IPS-NIHi7 (cell line): ENCODE data around the gene PLS3.
"Not testable (repeated sequence)": the region's sequence is repeated elsewhere in the genome, so short reads cannot be mapped to it uniquely, and the experiment has no call there.

Experiments used
- DNase-seq: peaks from one replicate; pipeline ENCODE4 v3.0.0; 2012; ENCODE audit warnings: mixed read lengths; ENCODE audit errors: extremely low spot score

PLS3 gene, protein sequence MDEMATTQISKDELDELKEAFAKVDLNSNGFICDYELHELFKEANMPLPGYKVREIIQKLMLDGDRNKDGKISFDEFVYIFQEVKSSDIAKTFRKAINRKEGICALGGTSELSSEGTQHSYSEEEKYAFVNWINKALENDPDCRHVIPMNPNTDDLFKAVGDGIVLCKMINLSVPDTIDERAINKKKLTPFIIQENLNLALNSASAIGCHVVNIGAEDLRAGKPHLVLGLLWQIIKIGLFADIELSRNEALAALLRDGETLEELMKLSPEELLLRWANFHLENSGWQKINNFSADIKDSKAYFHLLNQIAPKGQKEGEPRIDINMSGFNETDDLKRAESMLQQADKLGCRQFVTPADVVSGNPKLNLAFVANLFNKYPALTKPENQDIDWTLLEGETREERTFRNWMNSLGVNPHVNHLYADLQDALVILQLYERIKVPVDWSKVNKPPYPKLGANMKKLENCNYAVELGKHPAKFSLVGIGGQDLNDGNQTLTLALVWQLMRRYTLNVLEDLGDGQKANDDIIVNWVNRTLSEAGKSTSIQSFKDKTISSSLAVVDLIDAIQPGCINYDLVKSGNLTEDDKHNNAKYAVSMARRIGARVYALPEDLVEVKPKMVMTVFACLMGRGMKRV

DNA sequence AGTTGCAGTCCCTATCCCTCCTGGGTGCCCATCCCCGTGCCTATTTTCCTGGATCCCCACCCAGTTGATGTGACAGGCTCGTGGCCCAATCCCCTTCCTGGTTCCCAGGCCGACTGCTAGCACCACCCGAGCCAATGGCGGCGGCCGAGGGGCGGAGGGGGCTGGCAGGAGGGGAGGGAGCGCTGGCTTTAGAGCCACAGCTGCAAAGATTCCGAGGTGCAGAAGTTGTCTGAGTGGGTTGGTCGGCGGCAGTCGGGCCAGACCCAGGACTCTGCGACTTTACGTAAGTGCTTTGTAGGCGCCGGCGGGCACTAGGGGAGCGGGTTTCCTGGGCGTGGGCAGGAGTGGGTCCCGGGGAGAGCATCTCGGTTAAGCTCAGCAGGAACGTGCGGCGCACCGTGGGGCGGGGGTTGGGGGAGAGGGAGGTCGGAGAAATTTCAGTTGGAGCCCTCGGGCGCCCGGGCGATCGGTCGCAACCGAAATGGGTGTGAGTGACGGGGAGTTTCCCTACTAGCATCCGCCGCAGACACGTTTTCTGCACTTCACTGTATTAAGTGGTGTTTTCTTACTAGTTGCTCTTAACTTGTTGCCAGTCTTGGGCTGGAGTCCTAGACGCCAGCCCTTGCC, at the start of gene PLS3:
TSS of gene PLS3 (plus strand) at position 197 of the 627 bp plus-strand sequence. CDS start 49,077 bp downstream, outside the sequence.
- DNase-seq, result peak; percentile 97

DNA sequence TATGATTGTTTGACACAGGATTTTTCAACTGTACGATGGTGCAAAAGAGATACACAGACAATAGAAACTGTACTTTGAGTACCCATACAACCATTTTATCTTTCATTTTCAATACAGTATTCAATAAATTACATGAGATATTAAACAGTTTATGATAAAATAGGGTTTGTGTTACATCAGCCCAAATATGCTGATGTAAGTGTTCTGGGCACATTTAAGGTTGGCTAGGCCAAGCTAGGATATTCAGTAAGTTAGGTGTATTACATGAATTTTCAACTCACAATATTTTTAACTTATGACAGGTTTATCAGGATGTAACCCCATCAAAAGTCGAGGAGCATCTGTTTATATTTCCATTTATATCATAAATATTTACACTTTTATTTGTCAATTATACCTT, 42.9 kb upstream of the PLS3 start:
- no peak for DNase-seq

DNA sequence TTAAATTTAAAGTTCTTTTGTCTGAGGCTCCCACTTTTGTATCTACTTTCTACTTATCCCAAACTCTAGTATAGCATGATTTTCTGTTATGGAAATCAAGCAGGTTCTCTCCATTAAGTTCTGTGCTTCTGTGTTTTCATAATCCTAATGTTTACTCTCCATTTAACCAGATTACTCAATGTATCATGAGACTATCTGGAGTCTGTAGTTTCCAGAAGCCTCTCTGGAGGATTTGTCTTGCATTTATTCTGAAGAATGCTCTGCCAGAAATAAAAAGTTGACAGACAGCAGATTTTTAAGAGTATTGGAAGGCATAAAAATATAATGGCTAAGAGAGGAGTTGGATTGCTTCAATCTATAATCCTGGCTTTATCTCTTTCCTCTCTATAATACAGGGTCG, 39.2 kb upstream of the PLS3 start:
- no peak for DNase-seq

DNA sequence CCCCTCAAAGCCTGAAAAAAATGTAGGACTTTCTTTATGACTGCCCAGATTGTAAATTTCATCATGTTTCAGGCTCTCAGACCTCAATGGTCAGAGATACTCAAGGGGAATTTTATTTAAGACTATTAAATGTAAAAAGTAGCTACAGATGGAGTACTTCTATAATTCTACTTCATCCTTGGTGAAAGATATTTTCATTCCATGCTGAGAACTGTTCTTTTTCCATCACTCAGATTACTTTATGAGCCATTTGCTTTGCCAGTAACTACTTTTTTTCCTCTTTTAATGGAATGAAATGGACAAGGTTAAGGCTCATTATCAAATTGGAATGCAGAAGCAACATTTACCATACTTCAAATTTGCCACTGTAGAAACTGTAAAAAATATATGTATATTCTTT, 38.0 kb upstream of the PLS3 start:
- no peak for DNase-seq

DNA sequence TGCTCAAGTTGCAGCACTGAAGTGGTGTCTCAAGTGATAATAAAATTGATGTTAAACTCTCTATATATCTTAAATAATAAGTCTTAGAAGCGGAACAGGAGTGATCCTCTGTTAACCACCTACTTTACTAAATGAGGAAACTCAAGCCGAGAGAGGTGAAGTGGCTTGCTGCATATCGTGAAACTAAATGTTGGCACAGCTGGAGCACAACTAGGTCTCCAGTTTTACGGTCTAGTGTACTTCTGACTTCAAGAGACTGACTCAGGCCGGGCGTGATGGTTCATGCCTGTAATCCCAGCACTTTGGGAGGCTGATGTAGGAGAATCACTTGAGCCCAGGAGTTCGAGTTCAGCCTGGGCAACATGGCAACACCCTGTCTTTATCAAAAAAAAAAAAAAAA, 35.5 kb upstream of the PLS3 start:
- no peak for DNase-seq

DNA sequence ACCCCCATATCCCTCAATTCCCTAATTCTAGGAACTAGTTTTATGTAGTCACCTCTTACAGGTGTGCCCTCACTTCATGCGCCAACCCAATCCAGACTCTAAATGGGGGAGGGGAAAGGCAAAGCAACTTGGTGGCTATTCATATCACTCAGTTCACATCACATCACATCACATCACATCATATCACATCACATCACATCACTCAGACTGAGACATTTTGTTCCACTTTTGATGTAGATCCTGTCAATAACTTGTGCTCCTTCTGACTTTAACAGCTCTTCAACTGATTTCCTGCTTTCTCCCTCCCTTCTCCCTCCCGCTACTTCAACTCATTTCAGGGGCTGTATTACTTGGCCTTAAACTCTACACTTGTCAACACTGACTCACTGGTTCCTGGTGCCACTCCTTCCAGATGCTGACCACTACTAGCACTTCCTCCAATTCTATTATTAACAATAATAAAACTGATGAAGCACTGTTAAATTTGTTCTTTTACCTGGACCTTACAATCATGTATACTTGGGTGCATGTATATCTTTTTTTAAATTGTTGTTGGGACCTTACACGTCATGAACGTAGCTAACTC, 29.1 kb upstream of the PLS3 start:
- no peak for DNase-seq

DNA sequence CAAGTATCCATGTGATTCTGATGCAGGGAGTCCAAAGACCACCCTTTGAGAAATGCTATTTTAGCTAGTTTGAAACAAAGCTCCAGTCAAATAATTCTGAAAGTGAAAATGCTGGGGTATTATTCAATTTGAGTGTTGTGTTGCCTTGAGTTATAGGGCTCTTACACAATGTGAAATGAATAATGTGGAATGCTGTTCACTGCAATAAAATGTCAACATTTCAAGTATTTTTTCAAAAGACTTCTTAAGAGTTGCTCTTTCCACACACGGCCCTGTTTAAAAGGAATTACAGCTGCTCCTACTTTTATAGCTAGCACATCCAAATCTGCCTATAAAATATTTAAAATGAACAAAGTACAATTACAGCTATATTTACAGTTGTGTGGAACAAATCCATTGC, 27.5 kb upstream of the PLS3 start:
- DNase-seq, result no peak

DNA sequence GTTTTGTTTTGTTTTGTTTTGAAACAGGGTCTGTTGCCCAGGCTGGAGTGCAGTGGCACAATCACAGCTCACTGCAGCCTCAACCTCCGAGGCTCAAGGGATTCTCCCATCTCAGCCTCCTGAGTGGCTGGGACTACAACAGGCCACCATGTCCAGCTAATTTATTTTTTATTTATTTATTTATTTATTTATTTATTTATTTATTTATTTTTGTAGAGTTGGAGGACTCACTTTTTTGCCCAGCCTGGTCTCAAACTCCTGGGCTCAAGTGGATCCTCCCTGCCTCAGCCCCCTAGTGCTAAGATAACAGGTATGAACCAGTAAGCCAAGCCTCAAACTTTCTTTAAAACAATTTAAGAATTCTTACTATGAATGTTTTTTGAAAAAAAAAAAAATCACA, 26.6 kb upstream of the PLS3 start:
- no peak for DNase-seq

DNA sequence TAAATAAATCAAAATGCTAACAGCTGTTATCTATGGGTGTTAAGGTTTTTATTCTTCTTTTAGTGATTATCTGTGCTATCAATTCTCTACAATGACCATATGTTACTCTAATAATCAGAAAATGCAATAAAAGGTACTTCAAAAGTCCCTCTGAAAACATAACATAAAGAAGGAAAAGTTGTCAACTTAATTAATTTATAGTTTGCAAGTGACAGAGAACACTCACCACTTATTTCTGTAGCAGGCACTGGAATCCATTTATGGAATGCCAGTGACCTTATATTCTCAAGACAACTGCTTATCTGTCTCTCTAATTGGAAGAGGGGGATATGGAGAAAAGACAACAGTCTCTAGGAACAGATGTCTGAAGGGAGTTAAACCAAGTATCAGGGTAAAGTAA, 25.6 kb upstream of the PLS3 start:
- DNase-seq, result no peak

DNA sequence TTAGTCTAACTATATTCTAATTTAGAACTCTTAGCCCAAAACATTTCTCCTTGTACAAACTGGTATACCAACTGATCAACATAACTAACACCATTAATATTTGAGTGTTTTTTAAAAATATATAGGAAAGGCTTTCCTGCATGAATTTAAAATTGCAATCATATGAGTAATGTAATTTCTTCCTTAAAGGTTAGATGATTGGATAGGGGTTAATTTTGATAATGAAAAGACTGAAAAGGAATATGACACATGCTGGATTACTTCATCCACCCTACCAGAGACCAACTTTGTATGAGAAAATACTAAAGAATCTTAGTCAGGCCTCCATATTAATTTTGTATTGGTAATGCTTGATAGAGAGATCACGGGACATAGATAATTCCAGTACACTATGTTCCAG, 25.1 kb upstream of the PLS3 start:
- no peak for DNase-seq

DNA sequence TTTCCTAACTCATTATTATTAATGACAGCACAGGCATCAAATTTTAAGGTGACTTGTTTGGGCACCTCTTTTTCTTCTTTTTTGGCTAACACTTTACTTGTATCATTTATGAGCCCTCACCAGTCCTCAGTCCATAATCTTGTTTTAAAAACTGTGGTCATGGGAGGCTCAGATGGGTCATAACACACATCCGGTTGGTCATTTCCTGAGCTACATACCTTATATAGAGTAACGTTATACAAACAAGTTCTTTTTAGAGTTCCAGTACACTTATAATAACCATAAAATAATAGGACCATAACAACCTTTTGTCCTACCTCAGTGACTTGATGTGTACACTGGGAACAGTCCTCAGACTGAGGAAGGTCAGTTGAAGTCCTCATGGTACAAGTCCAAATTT, 21.1 kb upstream of the PLS3 start:
- no peak for DNase-seq

DNA sequence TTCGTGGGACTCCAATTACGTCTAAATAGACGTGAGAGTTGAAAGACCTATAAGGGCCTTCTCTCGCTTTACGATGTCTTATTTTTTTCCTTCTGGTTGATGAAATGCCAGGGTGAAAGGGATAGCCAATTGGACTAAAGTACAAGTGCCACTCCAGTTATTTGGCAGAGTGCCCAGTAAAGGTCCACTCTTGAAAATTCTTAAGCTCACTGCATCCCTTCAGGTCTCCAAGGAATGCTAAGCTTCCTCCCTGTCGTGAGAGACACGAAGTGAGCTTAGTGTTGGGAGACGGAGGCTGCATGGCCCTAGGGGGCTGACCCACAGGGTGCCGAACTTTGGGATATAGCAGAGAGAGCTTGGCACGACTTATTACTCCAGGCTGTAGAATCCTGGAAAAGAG, 19.9 kb upstream of the PLS3 start:
- not testable (repeated sequence) for DNase-seq

DNA sequence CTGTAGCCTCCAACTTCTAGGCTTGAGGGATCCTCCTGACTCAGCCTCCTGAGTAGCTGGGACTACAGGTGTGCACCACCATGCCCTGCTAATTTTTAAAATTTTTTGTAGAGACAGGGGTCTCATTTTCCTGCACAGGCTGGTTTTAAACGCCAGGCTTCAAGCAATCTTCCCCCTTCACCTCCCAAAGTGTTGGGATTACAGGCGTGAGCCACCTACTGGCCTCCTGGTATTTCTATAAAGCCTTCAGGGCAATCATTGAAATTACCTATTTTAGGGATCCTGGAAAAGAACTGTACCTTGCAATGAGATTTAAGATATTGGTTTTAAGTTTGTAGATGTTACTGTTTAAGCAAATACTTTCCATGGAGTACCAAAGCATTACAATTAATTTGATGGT, 13.5 kb upstream of the PLS3 start:
- DNase-seq, result peak; percentile 24

DNA sequence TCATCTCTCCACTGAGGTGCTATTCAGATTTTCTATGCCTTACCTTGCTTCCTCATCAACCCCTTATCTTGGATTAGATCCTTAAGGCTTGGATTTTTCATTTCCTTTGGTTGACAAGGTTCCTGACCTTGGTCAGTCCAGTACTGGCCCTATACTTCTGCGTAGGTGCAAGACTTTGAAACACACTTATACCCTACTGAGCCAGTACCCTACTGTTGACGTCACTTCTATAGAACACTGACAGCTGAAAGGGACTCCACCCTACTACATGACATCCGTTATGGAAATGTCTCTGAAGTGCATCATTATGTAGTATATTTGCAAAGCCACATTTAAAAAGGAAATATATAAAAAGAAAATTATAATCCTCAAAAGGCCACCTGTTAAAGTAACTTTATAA, 12.0 kb upstream of the PLS3 start:
- no peak for DNase-seq

DNA sequence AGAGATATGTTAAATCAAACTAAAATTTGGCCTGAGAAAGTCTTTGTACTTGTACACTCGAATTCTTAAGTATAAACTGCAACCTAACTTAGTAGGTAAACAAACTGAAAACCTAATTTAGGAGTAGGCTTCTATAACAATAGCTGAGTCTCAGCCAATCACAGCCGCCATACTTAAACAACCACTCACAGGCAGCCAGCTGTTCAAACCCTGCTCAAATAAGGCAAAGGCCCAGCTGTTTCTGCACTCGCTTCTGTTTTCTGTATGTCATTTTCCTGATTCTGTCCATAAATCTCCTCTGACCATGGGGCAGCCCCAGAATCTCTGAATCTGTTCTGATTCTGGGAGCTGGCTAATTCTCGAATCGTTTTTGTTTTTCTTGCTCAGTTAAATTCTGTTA, 7.8 kb upstream of the PLS3 start:
- no peak for DNase-seq

DNA sequence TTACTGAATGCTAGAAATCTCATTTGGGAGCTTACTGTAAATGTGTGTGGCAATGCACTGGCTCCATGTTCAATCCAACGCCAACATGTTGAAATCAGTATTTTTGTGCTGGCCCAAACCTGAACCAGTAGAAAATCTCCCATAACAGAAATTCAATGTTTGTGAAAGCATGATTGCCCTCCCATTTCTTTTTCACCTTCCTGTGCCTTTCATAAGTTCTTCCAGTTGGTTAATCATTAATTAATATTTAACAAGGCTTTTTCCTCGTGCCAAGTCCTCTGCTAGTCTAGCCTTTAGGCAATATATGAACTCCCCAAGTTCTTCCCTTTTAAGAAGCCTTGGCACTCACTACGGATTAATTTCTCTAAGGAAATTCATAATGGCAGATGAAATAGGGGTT, 1.3 kb upstream of the PLS3 start:
- DNase-seq, result no peak

DNA sequence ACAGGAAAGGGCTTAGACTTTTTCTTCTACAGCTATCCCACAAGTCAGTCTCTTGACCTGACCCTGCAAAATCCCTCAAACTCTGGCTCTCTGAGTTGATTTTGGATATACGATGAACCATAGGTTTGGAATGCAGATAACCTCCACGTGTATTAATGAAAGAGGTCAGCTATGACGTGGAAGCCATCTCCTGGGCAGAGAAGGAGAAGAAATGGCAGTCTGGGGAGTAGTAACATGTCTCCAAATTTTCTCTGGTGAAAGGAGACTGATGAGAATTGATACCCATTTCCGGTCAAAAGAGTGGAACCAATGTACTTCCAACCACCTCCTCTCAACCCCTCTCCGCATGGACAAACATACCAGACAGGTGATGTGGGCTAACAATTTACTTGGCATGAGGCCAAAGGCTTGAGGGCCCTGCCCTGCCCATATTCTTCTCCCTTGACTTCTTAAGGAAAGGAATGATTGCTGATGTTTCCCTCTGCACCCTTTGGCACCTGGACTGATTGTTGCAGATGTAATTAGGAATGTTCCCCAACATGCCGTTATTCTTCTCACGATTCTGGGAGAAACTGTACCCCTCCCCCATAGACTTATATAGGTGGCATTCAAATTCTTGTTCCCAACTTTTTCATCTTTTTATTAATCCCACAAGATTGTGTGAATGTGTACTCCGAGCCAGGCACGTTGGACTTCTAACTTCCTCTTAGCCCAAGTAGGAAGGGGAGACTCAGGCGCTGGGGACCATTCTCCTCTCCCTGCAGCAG, 580 bp upstream of the PLS3 start:
- peak; percentile 11 for DNase-seq

DNA sequence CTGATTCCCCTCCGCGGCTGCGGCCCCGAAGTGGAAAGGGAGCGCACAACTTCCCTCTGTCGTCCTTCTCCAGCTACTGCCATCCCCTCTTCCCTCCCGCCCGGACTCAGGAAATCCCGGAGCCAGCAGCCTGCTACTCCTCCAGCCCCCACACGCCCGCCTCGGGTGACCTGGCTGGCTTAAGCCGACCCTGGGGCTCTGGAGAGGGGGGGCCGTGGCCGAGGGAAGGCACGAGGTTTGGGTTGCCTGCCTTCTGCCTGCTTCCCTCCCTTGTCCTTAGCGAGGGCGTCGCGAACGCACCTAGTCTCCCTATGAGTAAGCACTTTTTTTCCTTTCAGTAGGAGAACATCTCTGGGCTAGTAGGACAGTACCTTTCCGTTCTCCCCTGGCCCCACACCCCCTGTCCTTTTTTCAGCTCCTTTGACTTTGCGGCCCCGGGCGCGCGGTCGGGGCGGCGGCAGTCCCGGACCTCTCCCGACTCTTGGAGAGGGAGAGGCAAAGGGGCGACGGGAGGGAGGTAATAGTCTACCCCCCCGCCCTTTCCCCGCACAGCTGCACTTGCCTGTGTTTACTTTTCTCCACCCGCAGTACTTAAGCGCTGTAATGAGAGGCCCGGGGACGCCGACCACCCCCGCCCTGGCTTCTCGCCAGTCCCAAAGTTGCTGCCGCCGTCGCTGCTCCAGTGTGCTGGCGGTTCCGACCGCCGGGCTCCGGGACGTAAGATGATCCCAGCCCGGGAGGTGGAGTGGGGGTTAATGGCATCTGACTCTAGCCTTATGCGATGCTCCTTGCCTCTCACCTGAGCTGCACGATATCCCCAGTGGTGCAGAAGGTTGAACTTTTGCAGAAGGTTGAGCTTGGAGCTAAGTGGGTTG, 868 bp downstream of the PLS3 start:
- peak; percentile 67 for DNase-seq

DNA sequence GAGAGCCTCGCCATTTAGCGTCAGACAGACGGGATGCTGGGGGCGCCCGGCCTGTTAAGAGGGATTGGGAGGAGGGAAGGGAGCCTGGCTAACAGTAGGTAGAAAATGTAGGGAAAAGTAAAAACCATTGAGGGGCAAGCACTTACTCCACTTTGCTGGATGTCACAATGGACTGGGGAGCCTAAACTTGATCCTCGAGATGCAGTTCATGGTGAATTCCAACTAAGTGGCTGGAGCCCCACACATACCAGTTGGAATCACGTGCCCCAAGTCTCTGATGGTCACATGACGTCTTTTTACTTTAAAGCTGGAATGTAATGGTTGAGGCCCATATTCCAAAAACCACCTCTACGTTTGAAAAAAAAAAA, 1.5 kb downstream of the PLS3 start:
- peak; percentile 22 for DNase-seq

DNA sequence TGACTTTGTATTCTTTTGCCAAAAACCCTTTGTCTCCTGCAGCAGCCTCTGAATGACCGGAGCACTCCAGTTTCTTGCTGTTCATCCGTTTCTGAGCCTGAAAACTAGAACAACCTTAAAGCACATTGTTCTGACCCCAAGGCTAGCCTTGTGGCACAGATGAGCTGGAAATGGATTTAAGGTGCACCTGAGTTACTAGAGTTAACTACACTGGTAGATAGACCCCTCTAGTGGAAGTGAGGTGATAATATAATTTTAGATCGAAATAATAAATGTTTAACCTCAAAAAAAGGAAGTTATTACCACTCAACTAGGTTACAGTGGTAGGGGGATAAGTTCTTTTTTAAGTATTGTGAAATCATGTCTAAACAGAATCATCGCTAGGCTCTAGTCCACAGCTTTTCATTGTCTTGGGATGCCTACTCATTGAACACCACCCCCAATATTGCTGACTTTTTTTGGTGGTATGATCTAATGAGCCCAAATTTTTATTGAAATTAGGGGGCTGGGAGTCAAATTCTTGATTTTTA, 2.7 kb downstream of the PLS3 start:
- no peak for DNase-seq

DNA sequence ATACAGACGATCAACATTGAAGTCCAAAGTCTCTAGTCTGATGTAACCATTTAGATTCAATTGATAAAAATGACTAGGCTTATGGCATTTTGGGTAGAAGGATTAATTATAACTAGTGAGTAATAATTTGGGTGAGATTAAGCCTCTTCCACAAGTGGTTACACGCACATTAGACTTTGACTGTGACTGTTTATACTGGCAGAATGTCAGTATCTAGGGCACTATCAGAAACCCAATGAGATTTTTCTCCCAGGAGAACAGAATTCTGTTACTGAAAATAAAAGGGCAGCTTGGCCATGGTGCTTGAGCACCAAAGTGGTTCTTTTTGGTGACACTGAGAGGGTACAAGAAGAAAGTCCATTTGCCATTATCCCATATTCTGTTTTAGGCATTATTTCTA, 3.3 kb downstream of the PLS3 start:
- no peak for DNase-seq
